Activated CD4-positive, alpha-beta T cell treated with anti-CD3 and anti-CD28 coated beads for 48 hours (primary cell): ENCODE data around the gene SPAG6.
"Not testable (repeated sequence)": the region's sequence is repeated elsewhere in the genome, so short reads cannot be mapped to it uniquely, and the experiment has no call there.

Experiments used
- DNase-seq: peaks from one replicate; pipeline ENCODE4 v3.0.0-alpha.2; 2020

SPAG6 gene

DNA sequence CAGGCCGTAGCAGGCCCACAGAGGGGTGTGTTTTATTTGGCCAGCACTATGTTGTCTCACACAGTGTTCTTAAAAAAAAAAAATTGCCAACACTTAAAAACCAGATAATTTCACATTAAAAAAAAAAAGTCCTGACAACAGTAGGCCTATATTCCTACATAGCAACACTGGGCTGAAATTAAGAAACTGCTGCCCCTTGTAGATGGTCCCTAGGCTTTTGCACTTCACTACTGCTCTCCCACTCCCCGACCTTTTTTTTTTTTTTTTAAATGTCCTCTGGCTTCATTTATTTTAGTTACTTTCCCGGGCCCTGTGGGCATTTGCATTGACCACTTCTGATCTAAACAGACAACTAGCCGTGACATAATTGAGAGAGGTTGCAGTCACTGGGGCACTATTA, 36.0 kb downstream of the SPAG6 start:
- no peak for DNase-seq

- no peak for DNase-seq
These were observed 41.2 kb downstream of the SPAG6 start for GRCh38 chr10:22386503-22386902.

GRCh38 chr10:22389856-22390589, 44.7 kb downstream of the SPAG6 start:
- no peak for DNase-seq

DNA sequence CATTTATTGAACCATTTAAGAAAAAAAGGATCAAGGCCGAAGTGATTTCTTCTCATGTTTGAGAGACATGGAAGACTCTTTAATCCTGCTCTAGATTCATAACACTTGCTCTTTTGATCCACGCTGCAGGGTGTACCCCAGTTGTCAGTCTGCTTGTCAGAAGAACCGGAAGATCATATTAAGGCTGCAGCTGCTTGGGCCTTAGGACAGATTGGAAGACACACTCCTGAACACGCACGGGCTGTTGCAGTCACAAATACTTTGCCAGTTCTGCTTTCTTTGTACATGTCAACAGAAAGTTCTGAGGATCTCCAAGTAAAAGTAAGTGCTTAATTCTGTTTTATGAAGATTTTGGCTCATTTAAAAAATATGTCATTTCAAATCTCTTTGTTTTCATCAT, 46.3 kb downstream of the SPAG6 start:
- DNase-seq, result no peak

GRCh38 chr10:22396195-22396594, 50.9 kb downstream of the SPAG6 start:
- not testable (repeated sequence) for DNase-seq

- not testable (repeated sequence) for DNase-seq
These were observed 61.6 kb downstream of the SPAG6 start for GRCh38 chr10:22406916-22407315.

GRCh38 chr10:22410394-22410793, 65.1 kb downstream of the SPAG6 start:
- no peak for DNase-seq

GRCh38 chr10:22410846-22411245, 65.5 kb downstream of the SPAG6 start:
- no peak for DNase-seq

- DNase-seq, result no peak
These were observed 68.8 kb downstream of the SPAG6 start for GRCh38 chr10:22414146-22414545.

- DNase-seq, result no peak
These were observed 69.8 kb downstream of the SPAG6 start for GRCh38 chr10:22415072-22415471.

DNA sequence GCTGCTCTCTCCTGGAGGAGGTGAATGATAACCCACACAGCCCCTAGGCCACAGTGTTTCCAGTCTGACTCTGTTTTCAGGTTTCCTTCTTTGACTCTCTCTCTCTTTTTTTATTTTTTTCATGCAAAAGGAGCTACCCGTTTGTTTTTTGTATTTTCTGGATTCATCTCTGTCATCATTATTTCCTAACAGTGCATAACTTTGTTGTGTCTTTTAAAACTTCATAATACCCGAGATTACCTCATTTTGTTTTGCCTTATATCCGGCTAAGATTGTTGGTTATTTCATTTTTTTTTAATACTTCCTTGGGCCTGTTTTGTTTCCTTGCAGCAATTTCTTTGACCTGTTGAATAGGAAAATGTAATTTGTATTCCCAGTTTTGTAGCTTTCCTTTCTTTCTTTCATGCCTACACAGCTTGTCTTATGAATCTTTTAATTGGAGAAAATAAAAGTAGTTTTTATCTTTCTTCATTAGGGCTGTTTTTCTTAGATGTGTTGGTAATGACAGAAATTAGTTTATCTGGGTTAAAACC, 72.5 kb downstream of the SPAG6 start:
- DNase-seq, result no peak

DNA sequence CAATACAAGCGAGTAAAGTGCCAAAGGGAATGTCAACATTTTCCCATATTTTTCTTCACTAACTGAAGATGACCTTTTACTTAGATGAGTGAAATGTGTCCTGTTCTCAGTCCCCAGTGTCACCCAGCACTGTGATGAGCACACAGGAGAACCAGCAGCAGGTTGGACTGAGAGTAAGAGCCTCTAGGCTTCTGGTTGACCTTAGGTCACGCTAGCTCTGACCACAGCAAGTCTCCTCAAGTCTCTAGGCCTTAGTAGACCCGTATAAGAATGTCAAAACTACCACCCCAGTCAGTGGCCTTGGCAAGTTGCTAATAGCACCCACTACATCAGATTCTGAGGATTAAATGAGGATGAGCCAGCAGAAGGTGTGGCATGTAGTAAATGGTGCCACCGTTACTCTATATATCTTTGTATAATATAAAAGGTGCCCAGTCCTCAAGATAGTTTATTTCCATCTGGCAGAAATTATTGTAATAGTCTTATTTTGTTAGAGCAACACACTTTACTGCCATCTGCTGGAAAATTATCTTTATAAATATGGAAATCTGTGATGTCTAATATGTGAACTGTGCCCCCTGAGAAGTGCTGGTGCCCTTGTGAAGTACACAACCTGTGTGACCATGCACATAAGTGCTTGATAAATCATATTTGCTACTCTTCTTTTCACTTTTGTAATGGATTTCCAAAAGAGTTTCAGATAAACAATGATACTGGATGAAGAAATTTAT, 75.7 kb downstream of the SPAG6 start:
- no peak for DNase-seq

DNA sequence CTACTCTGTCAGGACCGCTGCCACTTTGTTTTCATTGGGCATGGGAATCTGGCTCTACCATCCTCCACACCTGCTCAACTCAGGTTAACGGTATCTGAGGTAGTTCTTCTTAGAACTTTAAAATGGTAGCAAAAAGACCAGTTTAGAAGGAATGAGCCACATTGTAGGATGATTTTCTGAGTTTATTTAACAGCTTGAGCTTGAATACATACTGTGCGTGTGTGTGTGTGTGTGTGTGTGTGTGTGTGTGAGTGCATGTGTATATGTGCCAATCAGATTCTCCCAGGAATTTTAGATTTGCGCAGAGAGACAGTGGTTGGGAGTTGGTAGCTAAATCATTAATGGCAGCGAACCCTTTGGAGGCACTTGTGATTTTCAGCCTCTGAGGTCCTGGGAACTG, 81.4 kb downstream of the SPAG6 start:
- DNase-seq, result no peak

GRCh38 chr10:22427101-22427500, 81.8 kb downstream of the SPAG6 start:
- DNase-seq, result no peak

- DNase-seq, result no peak
These were observed 82.7 kb downstream of the SPAG6 start for GRCh38 chr10:22427890-22428571.

- no peak for DNase-seq
These were observed 83.8 kb downstream of the SPAG6 start for GRCh38 chr10:22429146-22429545.

- DNase-seq, result no peak
These were observed 84.7 kb downstream of the SPAG6 start for GRCh38 chr10:22429981-22430421.

- no peak for DNase-seq
These were observed 88.6 kb downstream of the SPAG6 start for GRCh38 chr10:22433875-22434274.

DNA sequence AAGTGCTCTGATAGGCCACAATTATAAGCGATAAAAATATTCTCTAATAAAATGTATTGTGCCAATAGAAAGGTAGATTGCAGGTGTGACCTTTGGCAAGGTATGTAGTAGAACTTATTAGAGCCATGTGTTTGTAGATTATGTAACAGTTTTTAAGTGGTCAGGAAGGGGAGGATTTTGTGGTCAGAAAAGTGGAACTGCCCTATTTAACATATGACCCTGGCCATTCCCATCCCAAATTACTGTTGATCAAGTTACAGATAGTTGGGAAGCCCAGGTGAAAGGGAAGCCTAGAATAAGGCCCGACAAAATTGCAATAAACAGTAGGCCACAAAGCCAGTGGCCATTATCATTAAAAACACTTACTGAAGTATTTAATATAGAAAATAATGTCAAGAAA, 89.2 kb downstream of the SPAG6 start:
- DNase-seq, result no peak

GRCh38 chr10:22435650-22436049, 90.4 kb downstream of the SPAG6 start:
- DNase-seq, result no peak

GRCh38 chr10:22436526-22436892, 91.2 kb downstream of the SPAG6 start:
- peak; percentile 44 for DNase-seq

- DNase-seq, result peak; percentile 88
These were observed 91.8 kb downstream of the SPAG6 start for GRCh38 chr10:22436893-22437619.
